GM19455 (cell line): ENCODE measurements around the gene CERK.
"Not testable (repeated sequence)": the region's sequence is repeated elsewhere in the genome, so short reads cannot be mapped to it uniquely, and the experiment has no call there.

Experiments
- ATAC-seq: cut with Tn5 transposase; IDR thresholded peaks from one replicate; pipeline ENCODE4 v1.9.1; 2021; ENCODE audit not compliant: unreplicated experiment

Gene CERK

GRCh38 chr22:46749682-46750529 is 11.9 kb upstream of the CERK start:
- no peak for ATAC-seq

- no peak for ATAC-seq
Measured at GRCh38 chr22:46748908-46749675, 11.0 kb upstream of the CERK start.

DNA sequence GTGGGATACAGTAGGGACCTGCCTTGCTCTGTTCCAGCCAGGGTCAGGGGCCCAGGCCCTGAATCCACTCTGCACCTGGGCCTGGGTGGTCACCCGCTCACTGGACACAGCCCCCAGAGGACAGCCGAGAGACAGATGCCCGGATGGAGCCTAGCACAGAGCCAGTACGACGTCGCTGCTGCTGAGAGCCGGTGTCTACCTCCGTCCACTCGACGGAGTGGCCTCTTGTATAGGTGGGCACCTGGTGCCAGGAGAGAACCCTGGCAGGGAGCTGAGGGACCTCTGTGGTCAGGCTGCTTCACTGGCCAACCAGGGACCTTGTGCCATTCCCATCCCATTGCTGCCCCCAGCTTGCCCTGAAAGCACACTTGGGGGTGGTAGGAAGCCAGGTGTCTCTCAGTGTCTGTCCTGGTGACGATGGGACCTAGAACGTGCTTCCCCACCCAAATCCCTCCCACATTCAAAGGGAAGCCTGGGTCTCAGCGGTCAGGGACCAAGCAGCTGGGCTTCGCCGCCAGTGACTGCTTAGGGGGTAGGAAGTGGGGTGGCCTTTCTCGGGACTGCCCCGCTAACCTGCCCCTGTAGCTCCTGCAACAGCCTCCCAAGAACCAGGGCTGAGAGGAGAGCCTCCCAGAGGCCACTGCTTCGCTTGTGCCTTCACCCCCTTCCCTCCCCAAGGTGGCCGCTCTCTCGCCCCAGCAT is 10.3 kb upstream of the CERK start:
- ATAC-seq = no peak

DNA sequence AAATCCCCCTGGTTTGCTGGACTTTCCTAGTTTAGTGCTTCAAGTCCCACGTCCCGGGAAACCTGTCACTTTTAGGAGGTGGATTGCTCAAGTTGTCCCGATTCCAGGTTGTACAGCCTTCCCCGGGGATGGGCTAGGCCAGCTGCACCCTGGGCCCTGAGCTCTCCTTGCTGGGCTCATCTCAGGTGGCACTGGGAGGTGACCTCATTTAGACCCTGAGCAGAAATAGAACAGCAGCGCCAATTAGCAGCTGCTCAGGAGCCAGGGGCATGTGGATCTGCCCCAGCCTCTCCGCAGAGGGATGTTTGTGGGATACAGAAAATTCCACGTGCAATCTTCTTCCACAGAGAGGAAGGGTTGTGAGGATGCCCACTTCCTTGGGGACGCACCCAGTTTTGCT is 9.6 kb upstream of the CERK start:
- ATAC-seq = no peak

DNA sequence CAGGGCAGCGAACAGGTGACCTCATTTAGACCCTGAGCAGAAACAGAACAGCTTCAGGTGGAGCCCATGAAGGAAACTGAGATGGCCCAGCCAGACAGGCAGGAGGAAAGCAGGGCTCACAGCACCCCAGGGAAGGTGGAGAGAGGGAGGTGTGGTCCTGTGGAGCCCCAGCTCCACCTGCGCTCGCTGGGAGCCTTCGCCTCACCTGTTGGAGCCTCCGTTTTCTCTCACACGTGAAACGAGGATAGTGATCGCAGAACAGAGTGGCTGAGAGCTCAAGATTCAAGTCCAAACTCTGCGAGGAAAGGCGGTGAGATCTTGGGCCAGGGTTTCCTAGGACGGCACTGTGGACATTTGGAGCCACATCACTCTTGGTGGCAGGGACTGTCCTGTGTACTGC is 8.6 kb upstream of the CERK start:
- ATAC-seq = no peak

GRCh38 chr22:46746192-46746591 is 8.1 kb upstream of the CERK start:
- no peak for ATAC-seq

DNA sequence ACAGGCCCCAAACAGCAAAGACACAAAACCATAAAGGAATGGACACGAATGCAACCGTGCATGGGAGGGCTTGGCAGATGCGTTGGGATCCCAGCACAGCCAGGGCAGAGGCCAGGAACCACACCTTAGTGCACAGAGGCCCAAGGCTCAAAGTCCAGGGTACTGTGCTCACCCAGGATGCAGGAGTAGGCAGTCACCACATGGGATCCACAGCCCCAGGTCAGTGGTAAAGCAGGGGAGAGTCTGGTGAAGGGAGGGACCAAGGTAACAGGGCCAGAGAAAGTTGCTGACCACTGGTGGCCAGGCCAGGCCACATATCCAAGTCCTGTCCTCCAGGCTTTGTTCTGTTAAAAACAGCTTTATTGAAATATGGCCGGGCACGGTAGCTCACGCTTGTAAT is 6.5 kb upstream of the CERK start:
- ATAC-seq = no peak

DNA sequence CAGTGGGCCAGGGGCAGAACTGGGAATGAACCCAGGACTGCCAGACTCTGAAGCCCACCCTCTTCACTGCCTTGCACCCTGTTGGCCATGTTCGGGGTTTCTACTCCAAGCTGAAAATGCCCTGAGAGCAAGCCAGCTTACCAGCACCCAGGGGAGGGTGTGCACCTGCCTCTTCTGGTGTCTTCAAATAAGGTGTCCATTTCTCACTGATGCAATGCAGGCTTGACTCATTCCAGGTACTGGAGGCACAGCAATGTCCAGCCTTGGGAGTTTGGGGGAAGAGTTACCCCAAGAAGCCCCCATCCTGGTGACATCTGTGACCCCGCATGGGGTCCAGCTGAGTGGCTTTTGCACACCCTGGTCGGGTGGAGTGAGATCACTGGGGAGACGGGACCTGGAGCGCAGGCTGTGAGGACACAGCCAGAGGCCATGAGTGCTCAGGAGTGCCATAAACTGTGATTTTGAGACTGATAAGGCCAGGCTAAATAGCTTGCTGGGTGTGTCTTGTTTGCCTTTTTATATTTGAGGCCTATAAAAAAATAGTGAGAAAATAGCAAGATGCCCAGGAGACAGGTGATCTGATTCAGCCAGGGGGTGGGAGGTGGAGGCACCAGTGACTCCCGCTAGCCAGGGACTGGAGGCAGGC is 4.6 kb upstream of the CERK start:
- ATAC-seq = no peak

- no peak for ATAC-seq
Measured at GRCh38 chr22:46741974-46742519, 4.0 kb upstream of the CERK start.

DNA sequence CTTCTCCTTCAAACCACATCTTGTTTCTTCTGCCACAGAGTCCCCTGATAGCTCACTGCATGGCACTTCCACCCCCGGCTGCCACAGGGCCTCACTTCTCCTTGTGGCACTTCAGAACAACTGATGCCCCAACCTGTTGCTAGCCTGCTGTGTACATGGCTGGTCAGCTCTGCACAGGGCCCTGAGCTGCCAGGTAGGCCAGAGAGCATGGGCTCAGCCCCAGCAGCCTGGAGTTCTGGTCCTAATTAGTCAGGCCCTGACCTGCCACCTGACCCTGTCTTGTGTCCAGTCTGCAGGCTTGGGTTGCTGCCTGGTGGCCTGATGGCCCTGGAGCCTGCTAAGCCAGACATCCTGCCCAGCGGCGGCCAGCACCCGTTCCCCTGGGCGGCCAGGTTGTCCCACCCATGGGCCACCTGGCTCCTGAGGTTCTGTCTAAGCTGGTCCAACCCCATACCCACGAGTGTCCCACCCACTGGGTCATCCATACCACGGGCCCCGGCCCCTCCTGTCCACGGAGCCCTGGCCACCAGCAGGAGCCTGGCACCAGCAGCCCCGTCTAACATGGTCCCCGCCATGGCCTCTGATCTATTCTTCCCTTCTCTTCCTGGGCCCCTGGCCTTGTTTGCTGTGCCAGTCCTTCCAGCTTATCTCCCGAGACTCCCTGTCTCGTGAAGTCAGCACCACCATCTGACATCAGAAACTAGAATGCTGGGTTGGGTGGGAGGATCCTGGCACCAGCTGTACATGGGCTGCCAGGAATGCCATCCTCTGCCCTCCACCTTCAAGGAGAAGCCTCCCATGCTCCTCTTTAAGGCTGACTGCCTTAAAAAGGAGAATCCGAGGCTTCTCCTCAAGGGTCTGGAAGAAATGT is 3.1 kb upstream of the CERK start:
- no peak for ATAC-seq

DNA sequence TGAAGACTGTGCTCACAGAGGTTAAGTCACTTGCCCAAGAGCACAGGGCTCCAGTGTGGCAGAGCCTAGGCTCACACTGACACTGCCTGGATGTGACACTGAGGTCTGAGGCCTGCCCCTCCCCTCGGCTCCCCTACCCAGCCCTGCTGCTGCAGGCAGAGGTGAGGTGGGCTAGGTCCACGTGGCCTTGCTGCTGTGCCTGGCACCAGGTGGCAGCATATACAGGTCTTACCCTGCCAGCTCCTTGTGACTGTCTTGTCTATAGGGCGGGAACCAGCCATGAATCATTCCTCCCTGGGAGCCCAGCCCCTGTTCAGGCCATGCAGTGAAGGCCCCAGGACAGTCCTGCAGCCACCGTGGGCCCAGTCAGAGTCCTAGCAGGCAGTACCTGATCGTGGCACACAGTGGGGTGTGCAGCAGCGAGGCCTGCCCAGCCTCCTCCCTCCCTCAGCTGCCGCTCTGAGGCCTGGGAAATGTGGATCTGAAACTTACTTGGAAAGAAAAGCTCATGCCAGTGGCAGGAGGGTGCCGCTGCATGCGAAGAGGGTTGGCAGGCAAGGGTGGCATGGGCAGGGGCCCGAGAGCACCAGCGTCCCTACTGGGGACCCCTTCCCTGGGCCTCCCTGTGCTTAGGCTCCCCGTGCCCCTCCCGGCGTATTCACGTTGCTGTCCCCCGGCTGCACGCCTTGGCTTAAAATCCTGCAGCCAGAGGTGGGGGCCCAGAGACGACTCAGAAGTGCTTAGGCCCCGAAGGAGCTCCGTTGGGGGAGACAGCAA is 1.2 kb upstream of the CERK start:
- no peak for ATAC-seq

DNA sequence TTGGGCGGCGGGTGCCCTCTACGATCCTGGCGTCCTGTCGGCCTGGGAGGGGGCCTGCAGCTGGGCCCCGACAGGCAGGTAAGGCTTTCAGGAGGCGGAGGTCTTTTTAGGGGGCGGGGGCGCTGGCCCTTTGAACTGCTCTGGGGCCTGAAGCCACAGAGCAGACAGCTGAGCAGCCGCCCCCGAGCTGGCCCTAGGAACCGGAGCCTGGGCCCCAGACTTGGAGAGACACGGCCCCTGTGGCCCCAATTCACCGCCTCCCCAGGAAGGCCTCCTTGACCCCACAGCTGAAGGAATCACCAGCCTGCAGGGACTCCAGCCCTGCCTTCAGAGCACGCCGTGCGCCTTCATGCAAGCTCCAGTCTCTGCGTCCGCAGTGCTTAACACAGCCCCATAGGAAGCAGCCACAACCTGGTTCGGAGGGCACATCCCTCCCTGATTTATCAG is 618 bp upstream of the CERK start:
- no peak for ATAC-seq

GRCh38 chr22:46737105-46737975 is 712 bp downstream of the CERK start:
- ATAC-seq = peak; percentile 41

- ATAC-seq = no peak
Measured at GRCh38 chr22:46736705-46737104, 1.3 kb downstream of the CERK start.

GRCh38 chr22:46735747-46736608 is 2.1 kb downstream of the CERK start:
- ATAC-seq = no peak

GRCh38 chr22:46734830-46735453 is 3.1 kb downstream of the CERK start:
- no peak for ATAC-seq

DNA sequence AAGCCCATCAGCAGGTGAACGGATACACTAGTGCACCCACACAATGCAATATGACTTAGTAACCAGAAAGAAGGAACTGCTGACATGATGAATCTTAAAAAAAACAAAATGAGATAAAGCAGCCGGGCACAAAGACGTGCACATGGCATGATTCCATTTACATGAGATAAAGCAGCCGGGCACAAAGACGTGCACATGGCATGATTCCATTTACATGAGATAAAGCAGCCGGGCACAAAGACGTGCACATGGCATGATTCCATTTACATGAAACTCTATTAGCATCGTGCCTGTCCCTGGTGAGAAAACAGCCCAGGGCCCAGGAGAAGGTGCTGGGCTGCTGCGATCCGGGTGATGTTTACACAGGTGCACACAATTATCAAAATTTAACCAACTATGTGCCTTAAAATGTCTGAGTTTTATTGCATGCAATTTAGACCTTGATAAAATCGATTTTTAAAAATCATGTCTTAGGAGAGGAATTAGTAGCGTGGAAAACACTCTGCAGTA is 3.8 kb downstream of the CERK start:
- not testable (repeated sequence) for ATAC-seq
